NCI-H1417 (cell line): ENCODE results near the gene ABCC1.
A peak's percentile ranks its signal among the peaks of the same experiment; 100 is the strongest.
"Not testable (repeated sequence)": the region's sequence is repeated elsewhere in the genome, so short reads cannot be mapped to it uniquely, and the experiment has no call there.

ENCODE experiments used
- DNase-seq, 3 experiments: peaks; one replicate each; lab custom pipeline; 2025; lab: John Stamatoyannopoulos, UW

ABCC1 gene

DNA sequence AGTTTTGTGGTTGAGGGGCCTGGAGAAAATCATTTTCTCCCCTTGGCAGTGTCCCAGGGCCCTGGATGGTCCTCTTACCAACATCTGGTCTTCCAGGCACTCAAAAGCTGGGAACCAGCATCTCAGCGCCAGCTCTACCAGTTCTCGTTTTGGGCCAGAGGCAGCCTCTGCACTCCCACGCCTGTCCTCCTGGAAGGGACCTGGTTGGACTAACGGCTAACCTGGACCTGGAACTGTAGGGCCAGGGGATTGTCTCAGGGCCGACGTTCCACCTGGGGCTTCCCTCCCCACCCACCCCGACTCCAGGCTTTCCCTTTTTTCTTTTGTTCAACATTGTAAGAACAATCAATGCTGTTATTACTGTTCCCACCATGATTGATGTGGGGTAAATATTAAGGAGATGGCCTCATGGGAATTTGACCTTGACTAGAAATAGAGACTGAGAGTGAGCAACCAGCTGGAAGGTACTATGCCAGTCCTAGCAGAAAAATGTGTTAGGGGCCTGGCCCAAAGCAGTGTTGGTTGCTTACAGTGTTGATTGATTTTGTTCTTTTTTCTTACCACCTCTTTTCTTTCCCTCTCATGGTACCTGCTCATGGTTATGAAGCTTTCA lies 192.5 kb downstream of the ABCC1 start:
- no peak for DNase-seq

DNA sequence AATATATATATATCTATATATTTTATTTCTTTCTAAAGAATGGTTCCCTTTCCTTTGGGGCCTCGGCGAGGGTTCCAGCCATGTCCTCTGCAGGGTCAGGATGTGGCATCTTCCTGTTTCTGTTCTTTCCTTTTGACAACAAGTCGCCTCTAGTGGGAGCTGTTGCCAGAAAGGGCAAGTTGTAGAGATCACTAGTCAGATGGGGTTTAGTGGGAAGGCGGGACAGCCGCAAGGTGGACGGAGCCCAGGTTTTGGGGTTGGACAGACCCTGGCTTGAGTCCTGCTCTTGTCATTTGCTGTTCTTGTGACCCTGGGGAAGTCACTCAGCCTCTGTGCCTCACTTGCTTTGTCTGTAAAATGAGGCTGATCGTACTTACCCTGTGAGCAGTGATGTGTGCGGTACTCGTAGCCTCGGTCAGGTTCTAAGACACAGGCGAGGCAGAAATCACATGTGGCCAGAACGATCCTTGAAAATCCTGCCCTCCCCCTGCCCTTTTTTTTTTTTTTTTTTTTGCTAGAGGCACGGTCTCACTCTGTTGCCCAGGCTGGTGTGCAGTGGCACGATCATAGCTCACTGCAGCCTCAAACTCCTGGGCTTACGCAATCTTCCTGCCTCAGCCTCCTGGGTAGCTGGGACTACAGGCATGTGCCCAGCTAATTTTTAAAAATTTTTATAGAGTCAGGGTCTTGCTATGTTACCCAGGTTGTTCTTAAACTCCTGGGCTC lies 193.8 kb downstream of the ABCC1 start:
- DNase-seq, result no peak

DNA sequence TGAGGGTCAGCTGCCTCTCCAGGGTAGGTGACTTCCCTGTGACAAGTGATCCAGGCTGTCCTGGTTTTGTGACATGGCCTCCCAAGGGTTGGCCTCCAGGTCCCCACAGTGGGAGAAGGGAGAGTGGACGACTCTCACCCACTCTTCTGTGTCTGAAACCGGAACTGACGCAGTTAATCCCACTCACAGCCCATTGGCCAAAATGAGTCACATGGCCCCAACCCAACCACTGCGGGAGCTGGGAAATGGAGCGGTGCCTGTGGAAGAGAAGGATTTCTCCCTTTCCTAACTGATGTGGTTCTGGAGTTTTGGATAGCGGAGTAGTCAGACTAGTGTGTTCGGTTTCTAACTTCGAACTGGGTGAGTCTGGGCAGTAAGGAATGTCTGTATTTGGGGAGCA lies 194.5 kb downstream of the ABCC1 start:
- DNase-seq, result no peak

GRCh38 chr16:16144416-16144815 lies 195.0 kb downstream of the ABCC1 start:
- no peak for DNase-seq

DNA sequence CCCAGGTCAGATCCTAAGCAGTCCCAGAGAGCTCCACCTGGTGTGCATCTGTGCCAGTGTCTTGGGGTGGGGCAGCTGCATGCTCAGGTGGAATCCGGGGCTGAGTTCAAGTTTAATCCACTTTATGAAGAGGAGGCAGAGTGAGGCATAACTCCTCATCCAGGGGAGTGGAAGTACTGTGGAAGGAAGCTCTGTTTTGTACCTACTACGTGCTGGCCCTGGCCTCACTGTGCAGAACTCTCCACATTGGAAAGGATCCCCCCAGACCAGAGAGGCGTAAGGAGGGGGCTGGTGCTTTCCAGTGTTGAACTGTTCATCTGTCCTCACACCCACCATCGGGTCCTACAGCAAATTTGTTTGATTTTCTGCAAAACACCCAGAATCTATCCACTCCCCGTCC lies 195.9 kb downstream of the ABCC1 start:
- no peak for DNase-seq

DNA sequence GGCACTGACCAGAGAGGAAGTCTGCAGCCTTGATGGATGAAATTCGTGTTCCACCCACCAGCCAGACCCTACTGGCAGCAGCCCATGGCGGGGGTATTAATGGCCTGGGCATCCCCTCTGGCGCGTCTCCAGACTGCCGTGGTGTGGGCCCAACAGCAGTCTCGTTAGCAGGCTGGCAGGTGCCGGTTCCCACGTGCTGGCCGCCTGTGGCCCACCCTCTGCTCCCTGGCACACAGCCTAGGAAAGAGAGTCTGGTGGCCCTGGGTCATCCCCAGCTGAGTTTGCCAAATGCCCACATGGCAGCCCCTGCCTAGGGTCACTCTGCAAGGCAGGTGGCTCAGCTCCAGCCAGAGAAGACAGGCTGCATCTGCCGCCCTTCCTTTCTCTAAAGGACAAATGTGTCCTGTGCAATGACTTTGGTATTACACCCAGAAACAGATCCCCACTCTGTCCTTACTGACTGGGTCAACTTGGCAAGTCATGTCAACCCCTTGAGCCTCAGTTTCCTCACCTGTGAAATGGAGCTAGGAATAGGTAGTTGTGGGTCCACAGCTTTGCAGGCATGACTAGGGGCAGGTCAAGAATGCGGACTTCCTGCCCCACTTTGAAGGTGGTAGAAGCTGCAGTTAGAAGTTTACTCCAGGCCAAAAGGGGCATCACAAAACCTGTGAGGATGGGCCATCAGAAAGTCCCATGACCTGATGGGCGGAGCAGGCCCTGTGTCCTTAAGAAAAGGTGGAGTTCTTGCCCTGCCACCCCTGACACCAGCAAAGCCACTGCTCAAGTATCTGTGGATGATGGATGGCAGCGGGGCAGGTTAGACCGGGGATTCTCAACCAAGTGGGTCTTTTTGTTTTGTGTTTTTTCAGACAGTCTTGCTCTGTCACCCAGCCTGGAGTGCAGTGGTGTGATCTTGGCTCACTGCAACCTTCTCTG lies 197.2 kb downstream of the ABCC1 start:
- DNase-seq, result peak in 1 of 3 experiments; percentile 2

GRCh38 chr16:16147316-16147999 lies 198.0 kb downstream of the ABCC1 start:
- DNase-seq, result no peak

DNA sequence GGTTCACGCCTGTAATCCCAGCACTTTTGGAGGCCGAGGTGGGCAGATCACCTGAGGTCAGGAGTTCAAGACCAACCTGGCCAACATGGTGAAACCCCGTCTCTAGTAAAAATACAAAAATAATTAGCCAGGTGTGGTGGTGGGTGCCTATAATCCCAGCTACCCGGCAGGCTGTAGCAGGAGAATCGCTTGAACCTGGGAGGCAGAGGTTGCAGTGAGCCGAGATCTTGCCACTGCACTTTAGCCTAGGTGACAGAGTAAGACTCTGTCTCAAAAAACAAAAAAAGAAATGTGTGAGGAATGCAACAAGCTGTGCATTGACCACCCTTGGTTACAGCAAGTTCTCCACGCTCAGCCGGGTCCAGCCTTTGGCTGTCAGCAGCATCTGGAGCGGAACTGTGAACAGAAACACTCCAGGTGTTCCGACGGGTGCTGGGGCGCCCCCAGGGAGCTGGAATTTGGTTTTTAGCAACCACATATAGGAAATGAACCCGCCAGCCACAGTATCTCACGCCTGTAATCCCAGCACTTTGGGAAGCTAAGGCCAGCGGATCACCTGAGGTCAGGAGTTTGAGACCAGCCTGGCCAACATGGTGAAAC lies 198.7 kb downstream of the ABCC1 start:
- not testable (repeated sequence) for DNase-seq

GRCh38 chr16:16148755-16149154 lies 199.3 kb downstream of the ABCC1 start:
- DNase-seq, result no peak

GRCh38 chr16:16149710-16150116 lies 200.3 kb downstream of the ABCC1 start:
- DNase-seq, result no peak

DNA sequence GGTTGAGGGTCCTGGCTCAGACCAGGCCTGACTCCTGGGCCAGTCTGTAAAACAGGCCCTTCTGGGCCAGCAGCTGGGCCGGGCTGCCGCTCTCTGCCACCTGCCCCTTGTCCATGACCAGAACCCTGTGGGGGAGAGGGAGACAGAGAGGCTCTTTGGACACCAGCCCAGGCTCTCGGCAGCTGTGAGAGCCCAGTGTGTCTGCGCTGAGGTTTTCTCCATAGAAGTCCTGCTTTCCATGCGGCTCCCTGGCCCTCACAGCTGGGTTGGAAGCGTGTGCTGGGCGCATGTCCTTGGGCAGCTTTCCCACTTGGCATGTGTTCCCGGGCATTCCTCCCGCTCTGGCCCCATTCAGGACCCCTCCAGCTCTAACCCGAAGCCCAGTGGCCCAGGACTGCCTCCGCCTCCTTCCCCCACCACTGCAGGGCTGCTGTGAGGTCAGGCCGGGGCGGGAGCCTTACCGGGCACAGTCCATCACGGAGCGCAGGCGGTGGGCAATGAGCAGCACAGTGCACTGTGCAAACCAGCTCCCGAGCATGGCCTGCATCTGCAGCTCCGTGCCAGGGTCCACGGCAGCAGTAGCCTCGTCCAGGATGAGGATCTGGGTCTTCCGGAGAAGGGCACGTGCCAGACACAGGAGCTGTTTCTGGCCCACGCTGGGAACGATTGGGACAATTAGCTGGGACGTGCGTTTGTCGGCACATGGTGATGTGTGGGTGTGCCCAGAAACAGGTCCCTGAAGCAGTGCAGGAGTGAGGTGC lies 200.9 kb downstream of the ABCC1 start:
- DNase-seq, result no peak

DNA sequence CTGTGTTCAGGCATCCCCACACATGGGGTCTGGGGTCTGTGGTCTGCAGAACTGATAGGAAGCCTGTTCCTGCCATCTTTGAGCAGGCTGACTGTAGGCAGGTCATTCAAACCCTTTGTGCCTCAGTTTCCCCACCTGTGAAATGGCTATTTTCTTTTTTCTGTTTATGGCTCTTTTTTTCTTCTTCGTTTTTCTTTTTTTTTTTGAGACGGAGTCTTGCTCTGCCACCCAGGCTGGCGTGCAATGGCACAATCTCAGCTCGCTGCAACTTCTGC lies 201.4 kb downstream of the ABCC1 start:
- DNase-seq, result no peak

DNA sequence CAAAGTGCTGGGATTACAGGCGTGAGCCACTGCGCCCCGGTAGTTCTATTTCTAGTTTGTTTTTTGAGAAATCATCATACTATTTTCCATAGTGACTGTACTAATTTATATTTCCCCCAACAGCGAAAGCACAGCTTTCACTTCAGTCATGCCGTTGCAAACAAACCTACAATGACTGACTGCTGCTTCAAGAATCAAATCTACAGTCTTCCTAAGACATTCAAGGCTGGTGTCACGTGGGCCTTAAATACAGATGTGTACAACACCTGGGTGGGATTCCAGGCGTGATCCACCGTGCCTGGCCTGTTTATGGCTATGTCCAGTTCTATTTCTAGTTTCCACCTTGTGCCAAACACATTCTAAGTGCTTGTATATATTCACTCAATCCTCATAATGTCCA lies 201.9 kb downstream of the ABCC1 start:
- no peak for DNase-seq

DNA sequence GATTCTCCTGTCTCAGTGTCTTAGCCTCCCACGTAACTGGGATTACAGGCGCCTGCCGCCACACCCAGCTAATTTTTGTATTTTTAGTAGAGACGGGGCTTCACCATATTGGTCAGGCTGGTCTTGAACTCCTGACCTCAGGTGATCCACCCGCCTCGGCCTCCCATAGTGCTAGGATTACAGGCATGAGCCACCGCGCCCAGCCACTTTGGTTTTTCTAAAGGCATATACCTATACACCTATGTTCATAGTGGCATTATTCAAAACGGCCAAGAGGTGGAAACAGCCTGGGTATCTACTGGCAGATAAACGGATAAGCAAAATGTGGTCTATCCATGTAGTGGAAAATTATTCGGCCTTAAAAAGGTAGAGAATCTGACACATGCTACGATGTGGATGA lies 203.6 kb downstream of the ABCC1 start:
- DNase-seq, result not testable (repeated sequence)

DNA sequence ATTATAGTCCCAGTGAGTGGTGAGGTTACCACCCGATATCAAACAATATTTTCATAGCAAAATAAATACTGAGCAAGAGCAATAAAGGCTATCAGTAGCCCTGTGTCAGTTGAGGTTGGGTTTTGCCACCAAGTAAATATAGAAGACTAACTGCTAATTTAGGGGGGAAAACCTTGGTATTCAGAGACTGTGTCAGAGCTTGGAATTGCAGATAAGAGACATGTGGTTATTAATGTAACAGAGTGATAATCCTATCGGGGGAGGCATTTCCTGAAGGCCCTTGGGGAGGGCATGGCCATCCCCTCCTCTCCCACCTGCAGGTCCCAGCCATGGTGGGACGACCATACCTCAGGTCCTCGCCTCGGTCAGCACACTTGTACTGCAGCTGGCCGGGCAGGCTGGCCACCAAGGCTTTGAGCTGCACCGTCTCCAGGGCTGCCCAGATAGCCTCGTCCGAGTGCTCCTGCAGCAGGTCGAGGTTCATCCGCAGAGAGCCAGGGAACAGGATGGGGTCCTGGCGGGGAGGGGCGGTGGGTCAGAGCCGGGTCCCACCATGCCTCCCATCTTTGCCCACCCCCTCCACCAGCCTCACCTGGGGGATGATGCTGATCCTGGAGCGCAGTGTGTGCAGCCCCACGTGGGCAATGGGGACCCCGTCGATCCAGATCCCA lies 205.0 kb downstream of the ABCC1 start:
- no peak for DNase-seq

GRCh38 chr16:16155234-16155633 lies 205.8 kb downstream of the ABCC1 start:
- DNase-seq, result no peak

DNA sequence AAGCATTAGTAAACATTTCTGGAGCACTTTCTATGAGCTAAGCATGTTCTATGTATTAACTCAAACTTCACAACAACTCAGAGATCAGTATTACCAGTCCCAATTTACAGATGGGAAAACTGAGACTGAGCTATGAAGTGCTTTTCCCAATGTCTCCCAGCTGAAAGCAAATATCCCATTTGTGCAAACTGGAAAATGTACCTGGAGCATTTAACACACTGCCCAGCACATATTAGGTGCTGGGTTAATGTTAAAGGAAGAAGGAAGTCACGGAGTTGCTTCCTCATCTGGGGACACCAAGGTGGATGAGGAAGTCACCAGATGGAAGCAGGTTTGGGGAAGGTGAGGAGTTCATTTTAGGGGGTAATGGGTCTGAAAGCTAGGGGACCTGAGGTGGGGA lies 207.8 kb downstream of the ABCC1 start:
- DNase-seq, result no peak

DNA sequence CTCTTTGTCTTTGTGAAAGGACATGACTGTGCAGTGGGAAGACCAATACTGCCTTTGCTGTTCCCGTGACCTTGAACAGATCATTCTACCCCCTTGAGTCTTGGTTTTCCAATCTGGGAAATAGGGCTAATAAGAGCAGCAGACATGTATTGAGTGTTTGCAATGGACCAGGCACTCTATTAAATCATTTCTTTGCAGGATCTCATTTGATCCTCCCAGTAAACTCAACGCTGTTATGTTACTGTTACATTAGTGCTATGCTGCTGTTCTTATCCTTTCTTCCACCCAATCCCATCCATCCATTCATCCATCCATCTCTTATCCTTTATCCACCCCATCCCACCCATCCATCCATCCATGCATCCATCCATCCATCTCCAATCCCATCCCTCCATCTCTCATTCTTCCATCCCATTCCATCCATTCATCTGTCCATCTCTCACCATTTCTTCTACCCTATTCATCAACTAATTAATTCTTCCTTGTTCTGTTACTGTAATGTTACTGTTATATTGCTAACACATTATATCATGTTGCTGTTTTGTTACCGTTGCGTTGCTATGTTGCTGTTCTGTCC lies 208.8 kb downstream of the ABCC1 start:
- no peak for DNase-seq

- no peak for DNase-seq
These were observed 209.4 kb downstream of the ABCC1 start for GRCh38 chr16:16158741-16159374.

- DNase-seq, result no peak
These were observed 210.2 kb downstream of the ABCC1 start for GRCh38 chr16:16159662-16160061.
